ENCODE data around the gene CTNNA1.

CTNNA1 gene

DNA sequence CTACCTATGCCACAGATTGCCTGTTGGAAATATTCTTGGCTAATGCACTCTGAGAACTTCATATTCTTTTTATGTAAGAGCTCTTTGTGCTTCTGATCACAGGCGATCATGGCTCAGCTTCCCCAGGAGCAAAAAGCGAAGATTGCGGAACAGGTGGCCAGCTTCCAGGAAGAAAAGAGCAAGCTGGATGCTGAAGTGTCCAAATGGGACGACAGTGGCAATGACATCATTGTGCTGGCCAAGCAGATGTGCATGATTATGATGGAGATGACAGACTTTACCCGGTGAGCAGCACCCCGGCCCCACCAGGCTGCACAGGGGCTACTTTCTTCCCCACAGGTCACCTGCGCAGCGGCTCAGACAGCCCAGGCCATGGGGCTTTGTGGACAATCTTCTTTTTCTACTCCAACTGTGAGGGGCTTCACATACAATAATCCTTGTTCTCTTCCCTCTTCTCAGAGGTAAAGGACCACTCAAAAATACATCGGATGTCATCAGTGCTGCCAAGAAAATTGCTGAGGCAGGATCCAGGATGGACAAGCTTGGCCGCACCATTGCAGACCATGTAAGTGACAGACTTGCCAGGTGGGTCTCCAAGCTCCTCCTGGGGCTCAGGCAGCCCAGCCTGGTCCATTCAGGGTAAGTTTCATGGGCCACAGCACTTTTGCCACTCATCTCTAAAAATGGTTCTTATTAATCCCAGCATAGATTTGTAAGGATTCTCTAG, 177.3 kb downstream of the CTNNA1 start:
- DNase-seq, result no peak
- ChIA-PET POLR2A (no interaction called here), CTCF (no interaction called here)
- Histone ChIP-seq H3K4me3 (ENCODE audit: control insufficient read depth in 1 of 7, extremely low read depth in 1 of 7, insufficient read depth in 4 of 7, low read depth in 2 of 7, low read length in 6 of 7) (no peak overlapping the region), H3K27ac (ENCODE audit: insufficient read depth in 1 of 2, low read depth in 1 of 2, low read length in 2 of 2, poor library complexity in 1 of 2, severe bottlenecking in 2 of 2) (no peak overlapping the region), H3K27me3 (replicated peaks in 2 of 5; ENCODE audit: control insufficient read depth in 4 of 5, insufficient read depth in 5 of 5, low read length in 4 of 5) (no peaks in the 10 kb centered on the region), H3K9me3 (ENCODE audit: control extremely low read depth in 1 of 5, control insufficient read depth in 4 of 5, insufficient read depth in 2 of 5, low read depth in 1 of 5, low read length in 4 of 5) (no peaks in the 10 kb centered on the region), H3K4me1 (ENCODE audit: control extremely low read depth in 1 of 4, control insufficient read depth in 4 of 4, insufficient read depth in 4 of 4, low read length in 3 of 4) (peaks cover 0 to 1% (median 0%) of the 10 kb centered on the region in 4 experiments), H3K36me3 (ENCODE audit: control insufficient read depth in 4 of 4, insufficient read depth in 4 of 4, low read length in 3 of 4) (peaks cover 19 to 89% (median 63%) of the 10 kb centered on the region in 4 experiments)
- 98% methylated on average over 6 of the region's 10 CpGs for WGBS (ENCODE audit: insufficient coverage)

DNA sequence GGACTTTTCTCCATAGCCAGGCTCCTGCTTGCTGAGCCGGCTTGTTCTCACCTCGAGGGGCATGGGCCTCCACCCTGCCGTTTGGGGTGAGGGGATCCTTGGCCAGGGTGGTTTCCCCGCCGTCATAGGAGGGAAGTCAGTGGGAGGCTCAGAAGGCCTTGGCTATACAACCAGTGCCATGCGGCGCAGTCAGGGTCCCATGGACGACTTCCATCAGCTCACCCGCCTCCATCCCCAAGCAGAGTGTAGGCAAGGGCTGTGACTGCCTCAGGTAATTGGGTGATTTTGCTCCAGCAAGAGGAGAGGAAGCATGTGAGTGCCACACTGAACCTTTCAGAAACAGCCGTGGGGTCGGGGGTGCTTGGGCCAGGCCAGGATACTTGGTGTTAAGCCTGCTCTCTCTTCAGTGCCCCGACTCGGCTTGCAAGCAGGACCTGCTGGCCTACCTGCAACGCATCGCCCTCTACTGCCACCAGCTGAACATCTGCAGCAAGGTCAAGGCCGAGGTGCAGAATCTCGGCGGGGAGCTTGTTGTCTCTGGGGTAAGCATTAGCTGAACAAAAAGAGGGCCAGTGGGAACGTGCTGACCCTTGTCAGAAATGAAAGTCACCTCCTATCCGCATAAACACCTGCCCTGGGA, 179.1 kb downstream of the CTNNA1 start:
- Histone ChIP-seq H3K4me1 (ENCODE audit: control extremely low read depth in 1 of 4, control insufficient read depth in 4 of 4, insufficient read depth in 4 of 4, low read length in 3 of 4) (peaks cover 0 to 2% (median under 1%) of the 10 kb centered on the region in 4 experiments), H3K27me3 (replicated peaks in 2 of 5; ENCODE audit: control insufficient read depth in 4 of 5, insufficient read depth in 5 of 5, low read length in 4 of 5) (no peaks in the 10 kb centered on the region), H3K27ac (ENCODE audit: insufficient read depth in 1 of 2, low read depth in 1 of 2, low read length in 2 of 2, poor library complexity in 1 of 2, severe bottlenecking in 2 of 2) (peak overlapping the region in 1 of 2 experiments; percentile 3), H3K36me3 (ENCODE audit: control insufficient read depth in 4 of 4, insufficient read depth in 4 of 4, low read length in 3 of 4) (peaks cover 19 to 77% (median 54%) of the 10 kb centered on the region in 4 experiments), H3K9me3 (ENCODE audit: control extremely low read depth in 1 of 5, control insufficient read depth in 4 of 5, insufficient read depth in 2 of 5, low read depth in 1 of 5, low read length in 4 of 5) (no peaks in the 10 kb centered on the region), H3K4me3 (ENCODE audit: control insufficient read depth in 1 of 7, extremely low read depth in 1 of 7, insufficient read depth in 4 of 7, low read depth in 2 of 7, low read length in 6 of 7) (no peak overlapping the region)
- CTCF ChIA-PET, result interaction anchor here (1.0 to 1.5 kb wide), 4 partner anchors 15 to 107 kb away, joined by 3 read pairs; no protein-coding TSS in a partner anchor
- DNase-seq, result peak in 1 of 3 donors; percentile 14
- POLR2A ChIA-PET, result no interaction called here
- 96% methylated on average over 20 of the region's 20 CpGs for WGBS (ENCODE audit: insufficient coverage)

- no peaks in the 10 kb centered on the region for H3K9me3 ChIP-seq (ENCODE audit: control extremely low read depth in 1 of 5, control insufficient read depth in 4 of 5, insufficient read depth in 2 of 5, low read depth in 1 of 5, low read length in 4 of 5)
- WGBS (ENCODE audit: insufficient coverage), result 95% methylated on average over 10 of the region's 18 CpGs
- no peaks in the 10 kb centered on the region for H3K27me3 ChIP-seq (replicated peaks in 2 of 5; ENCODE audit: control insufficient read depth in 4 of 5, insufficient read depth in 5 of 5, low read length in 4 of 5)
- CTCF ChIA-PET, result no interaction called here
- DNase-seq, result no peak
- no peak overlapping the region for H3K27ac ChIP-seq (ENCODE audit: insufficient read depth in 1 of 2, low read depth in 1 of 2, low read length in 2 of 2, poor library complexity in 1 of 2, severe bottlenecking in 2 of 2)
- H3K4me1 ChIP-seq (ENCODE audit: control extremely low read depth in 1 of 4, control insufficient read depth in 4 of 4, insufficient read depth in 4 of 4, low read length in 3 of 4), result peaks cover 0 to 2% (median 0%) of the 10 kb centered on the region in 4 experiments
- peaks cover 19 to 70% (median 53%) of the 10 kb centered on the region in 4 experiments for H3K36me3 ChIP-seq (ENCODE audit: control insufficient read depth in 4 of 4, insufficient read depth in 4 of 4, low read length in 3 of 4)
- H3K4me3 ChIP-seq (ENCODE audit: control insufficient read depth in 1 of 7, extremely low read depth in 1 of 7, insufficient read depth in 4 of 7, low read depth in 2 of 7, low read length in 6 of 7), result no peak overlapping the region
- POLR2A ChIA-PET, result no interaction called here
Measured at GRCh38 chr5:138933522-138934290, 180.5 kb downstream of the CTNNA1 start.

- Histone ChIP-seq H3K27me3 (replicated peaks in 2 of 5; ENCODE audit: control insufficient read depth in 4 of 5, insufficient read depth in 5 of 5, low read length in 4 of 5) (no peaks in the 10 kb centered on the region), H3K4me1 (ENCODE audit: control extremely low read depth in 1 of 4, control insufficient read depth in 4 of 4, insufficient read depth in 4 of 4, low read length in 3 of 4) (peaks cover 0 to 2% (median 0%) of the 10 kb centered on the region in 4 experiments), H3K4me3 (ENCODE audit: control insufficient read depth in 1 of 7, extremely low read depth in 1 of 7, insufficient read depth in 4 of 7, low read depth in 2 of 7, low read length in 6 of 7) (no peak overlapping the region), H3K27ac (ENCODE audit: insufficient read depth in 1 of 2, low read depth in 1 of 2, low read length in 2 of 2, poor library complexity in 1 of 2, severe bottlenecking in 2 of 2) (no peak overlapping the region), H3K9me3 (ENCODE audit: control extremely low read depth in 1 of 5, control insufficient read depth in 4 of 5, insufficient read depth in 2 of 5, low read depth in 1 of 5, low read length in 4 of 5) (no peaks in the 10 kb centered on the region), H3K36me3 (ENCODE audit: control insufficient read depth in 4 of 4, insufficient read depth in 4 of 4, low read length in 3 of 4) (peaks cover 18 to 62% (median 47%) of the 10 kb centered on the region in 4 experiments)
- CTCF ChIA-PET, result interaction anchor here (1.1 kb wide), 1 partner anchor 10 kb away, joined by 3 read pairs; no protein-coding TSS in a partner anchor
- 97% methylated on average over 10 of the region's 12 CpGs for WGBS (ENCODE audit: insufficient coverage)
- DNase-seq, result no peak
- POLR2A ChIA-PET, result no interaction called here
Measured at GRCh38 chr5:138934971-138935370, 181.7 kb downstream of the CTNNA1 start.

GRCh38 chr5:138935466-138935865, 182.2 kb downstream of the CTNNA1 start:
- Histone ChIP-seq H3K36me3 (ENCODE audit: control insufficient read depth in 4 of 4, insufficient read depth in 4 of 4, low read length in 3 of 4) (peaks cover 15 to 58% (median 43%) of the 10 kb centered on the region in 4 experiments), H3K9me3 (ENCODE audit: control extremely low read depth in 1 of 5, control insufficient read depth in 4 of 5, insufficient read depth in 2 of 5, low read depth in 1 of 5, low read length in 4 of 5) (no peaks in the 10 kb centered on the region), H3K27me3 (replicated peaks in 2 of 5; ENCODE audit: control insufficient read depth in 4 of 5, insufficient read depth in 5 of 5, low read length in 4 of 5) (no peaks in the 10 kb centered on the region), H3K4me1 (ENCODE audit: control extremely low read depth in 1 of 4, control insufficient read depth in 4 of 4, insufficient read depth in 4 of 4, low read length in 3 of 4) (peaks cover 0 to 2% (median 0%) of the 10 kb centered on the region in 4 experiments), H3K4me3 (ENCODE audit: control insufficient read depth in 1 of 7, extremely low read depth in 1 of 7, insufficient read depth in 4 of 7, low read depth in 2 of 7, low read length in 6 of 7) (no peak overlapping the region), H3K27ac (ENCODE audit: insufficient read depth in 1 of 2, low read depth in 1 of 2, low read length in 2 of 2, poor library complexity in 1 of 2, severe bottlenecking in 2 of 2) (no peak overlapping the region)
- ChIA-PET CTCF (interaction anchor here (1.1 kb wide), 1 partner anchor 11 kb away, joined by 3 read pairs; no protein-coding TSS in a partner anchor), POLR2A (no interaction called here)
- no peak for DNase-seq
- 96% methylated on average over 7 of the region's 10 CpGs for WGBS (ENCODE audit: insufficient coverage)

DNA sequence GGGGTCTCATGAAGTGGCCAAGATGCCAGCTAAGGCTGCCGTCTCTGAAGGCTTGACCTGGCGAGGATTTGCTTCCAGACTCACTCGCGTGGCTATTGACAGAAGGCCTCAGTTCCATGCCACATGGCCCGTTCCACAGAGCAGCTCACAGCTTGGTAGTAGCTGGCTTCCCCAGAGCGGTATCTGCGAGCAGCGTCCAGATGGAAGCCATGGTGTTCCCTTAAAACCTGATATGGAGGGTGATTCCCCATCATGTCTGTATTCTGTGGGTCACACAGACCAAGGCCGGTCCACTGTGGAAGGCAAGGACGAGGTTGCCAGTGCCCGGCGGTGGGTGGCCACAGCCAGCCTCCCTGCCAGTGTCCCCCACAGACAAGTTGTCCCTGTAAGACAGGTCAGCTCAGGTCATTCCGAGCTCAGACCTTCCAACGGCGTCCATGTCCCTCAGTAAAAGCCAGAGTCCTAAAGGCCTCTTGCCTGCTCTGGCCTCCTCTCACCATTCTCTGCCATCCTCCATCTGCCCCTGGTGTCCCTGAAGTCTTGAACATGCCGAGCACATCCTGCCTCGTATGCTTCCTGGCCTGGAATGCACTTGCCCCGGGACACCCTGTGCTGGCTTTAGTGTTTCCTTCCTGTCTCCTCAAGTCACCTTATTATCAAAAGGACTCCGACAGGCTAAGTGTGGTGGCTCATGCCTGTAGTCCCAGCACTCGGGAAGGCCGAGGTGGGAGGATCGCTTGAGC, 183.2 kb downstream of the CTNNA1 start:
- H3K27me3 ChIP-seq (replicated peaks in 2 of 5; ENCODE audit: control insufficient read depth in 4 of 5, insufficient read depth in 5 of 5, low read length in 4 of 5), result no peaks in the 10 kb centered on the region
- CTCF ChIA-PET, result interaction anchor here (1.0 kb wide), 1 partner anchor 11 kb away, joined by 3 read pairs; no protein-coding TSS in a partner anchor

More for the DNA sequence above, 183.2 kb downstream of the CTNNA1 start:
- Histone ChIP-seq H3K36me3 (ENCODE audit: control insufficient read depth in 4 of 4, insufficient read depth in 4 of 4, low read length in 3 of 4) (peaks cover 10 to 49% (median 34%) of the 10 kb centered on the region in 4 experiments), H3K4me3 (ENCODE audit: control insufficient read depth in 1 of 7, extremely low read depth in 1 of 7, insufficient read depth in 4 of 7, low read depth in 2 of 7, low read length in 6 of 7) (no peak overlapping the region), H3K4me1 (ENCODE audit: control extremely low read depth in 1 of 4, control insufficient read depth in 4 of 4, insufficient read depth in 4 of 4, low read length in 3 of 4) (peaks cover 0 to 2% (median 0%) of the 10 kb centered on the region in 4 experiments), H3K9me3 (ENCODE audit: control extremely low read depth in 1 of 5, control insufficient read depth in 4 of 5, insufficient read depth in 2 of 5, low read depth in 1 of 5, low read length in 4 of 5) (no peaks in the 10 kb centered on the region), H3K27ac (ENCODE audit: insufficient read depth in 1 of 2, low read depth in 1 of 2, low read length in 2 of 2, poor library complexity in 1 of 2, severe bottlenecking in 2 of 2) (no peak overlapping the region)
- no peak for DNase-seq
- POLR2A ChIA-PET, result no interaction called here
- WGBS (ENCODE audit: insufficient coverage), result 93% methylated on average over 21 of the region's 22 CpGs
